ENCODE data around the gene PRPH.

PRPH gene

DNA sequence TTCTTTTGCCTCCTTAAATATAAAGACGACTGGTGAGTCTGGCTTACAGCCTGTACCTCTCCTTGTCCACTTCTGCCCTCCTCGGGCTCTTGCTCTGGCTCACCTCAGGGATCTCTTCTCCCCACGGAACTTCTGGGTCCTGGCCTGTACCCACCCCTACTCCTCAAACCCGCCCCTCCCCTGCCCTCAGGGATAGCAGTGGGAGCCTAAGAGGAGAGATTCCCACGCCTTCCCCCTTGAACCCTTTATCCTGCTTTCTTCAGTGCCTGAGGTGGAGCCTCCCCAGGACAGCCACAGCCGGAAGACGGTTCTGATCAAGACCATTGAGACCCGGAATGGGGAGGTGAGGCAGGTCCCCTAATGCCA lies 2.7 kb downstream of the PRPH start:
- Histone ChIP-seq H2AFZ (ENCODE audit: low read length) (no peak overlapping the region), H3K9me3 (replicated peaks; ENCODE audit: insufficient read depth, low read length) (no peaks in the 10 kb centered on the region), H3K9ac (ENCODE audit: low read length) (no peak overlapping the region), H3K4me2 (ENCODE audit: low read depth, low read length) (peak overlapping the region; percentile 93; the same call in 1 of the 2 replicates), H3K9me2 (replicated peaks; ENCODE audit: insufficient read depth, low read length) (no peaks in the 10 kb centered on the region), H3K4me1 (ENCODE audit: low read length) (peaks cover 7% of the 10 kb centered on the region; the same call in 1 of the 2 replicates), H3K79me2 (ENCODE audit: low read length) (no peaks in the 10 kb centered on the region), H3K4me3 (ENCODE audit: low read length) (no peak overlapping the region), H3K27ac (ENCODE audit: low read length) (no peak overlapping the region), H3K36me3 (replicated peaks; ENCODE audit: insufficient read depth, low read length) (no peaks in the 10 kb centered on the region), H4K20me1 (ENCODE audit: insufficient read depth, low read length) (no peaks in the 10 kb centered on the region), H3K27me3 (replicated peaks; ENCODE audit: insufficient read depth, low read length) (peaks cover 59% of the 10 kb centered on the region), H3F3A (ENCODE audit: insufficient read depth, low read length) (no peaks in the 10 kb centered on the region)
- no peak for DNase-seq
- TF ChIP-seq EZH2phosphoT487 (IDR thresholded peaks at IDR 0.05; ENCODE audit: low read length) (no peak), EZH2 (optimal IDR thresholded peaks at IDR 0.05; ENCODE audit: low read depth, low read length) (no peak)
- TF ChIP-seq, protein P1, sequence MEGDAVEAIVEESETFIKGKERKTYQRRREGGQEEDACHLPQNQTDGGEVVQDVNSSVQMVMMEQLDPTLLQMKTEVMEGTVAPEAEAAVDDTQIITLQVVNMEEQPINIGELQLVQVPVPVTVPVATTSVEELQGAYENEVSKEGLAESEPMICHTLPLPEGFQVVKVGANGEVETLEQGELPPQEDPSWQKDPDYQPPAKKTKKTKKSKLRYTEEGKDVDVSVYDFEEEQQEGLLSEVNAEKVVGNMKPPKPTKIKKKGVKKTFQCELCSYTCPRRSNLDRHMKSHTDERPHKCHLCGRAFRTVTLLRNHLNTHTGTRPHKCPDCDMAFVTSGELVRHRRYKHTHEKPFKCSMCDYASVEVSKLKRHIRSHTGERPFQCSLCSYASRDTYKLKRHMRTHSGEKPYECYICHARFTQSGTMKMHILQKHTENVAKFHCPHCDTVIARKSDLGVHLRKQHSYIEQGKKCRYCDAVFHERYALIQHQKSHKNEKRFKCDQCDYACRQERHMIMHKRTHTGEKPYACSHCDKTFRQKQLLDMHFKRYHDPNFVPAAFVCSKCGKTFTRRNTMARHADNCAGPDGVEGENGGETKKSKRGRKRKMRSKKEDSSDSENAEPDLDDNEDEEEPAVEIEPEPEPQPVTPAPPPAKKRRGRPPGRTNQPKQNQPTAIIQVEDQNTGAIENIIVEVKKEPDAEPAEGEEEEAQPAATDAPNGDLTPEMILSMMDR (IDR thresholded peaks at IDR 0.05; ENCODE audit: low read length), result no peak

DNA sequence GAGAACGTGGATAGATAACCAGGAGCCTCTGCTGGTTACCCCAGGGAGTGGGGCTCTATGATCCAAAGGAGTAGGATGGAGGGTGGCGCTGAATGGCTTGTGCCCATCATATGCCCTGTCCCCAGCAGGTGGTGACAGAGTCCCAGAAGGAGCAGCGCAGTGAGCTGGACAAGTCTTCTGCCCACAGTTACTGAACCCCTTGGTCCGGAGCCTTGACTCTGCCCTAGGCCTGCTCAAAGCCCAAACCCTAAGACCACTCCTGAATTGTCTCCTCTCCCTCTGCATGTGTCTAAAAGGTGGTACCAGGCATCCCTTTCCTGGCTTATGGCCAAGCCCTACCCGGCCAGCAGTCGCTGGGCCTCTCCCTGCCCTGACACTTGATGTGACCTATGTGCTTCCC lies 3.2 kb downstream of the PRPH start:
- Histone ChIP-seq H3F3A (ENCODE audit: insufficient read depth, low read length) (no peaks in the 10 kb centered on the region), H3K9me2 (replicated peaks; ENCODE audit: insufficient read depth, low read length) (no peaks in the 10 kb centered on the region), H3K4me2 (ENCODE audit: low read depth, low read length) (no peak overlapping the region), H3K9ac (ENCODE audit: low read length) (no peak overlapping the region), H3K27me3 (replicated peaks; ENCODE audit: insufficient read depth, low read length) (peaks cover 54% of the 10 kb centered on the region), H3K4me3 (ENCODE audit: low read length) (no peak overlapping the region), H2AFZ (ENCODE audit: low read length) (no peak overlapping the region), H3K36me3 (replicated peaks; ENCODE audit: insufficient read depth, low read length) (no peaks in the 10 kb centered on the region), H3K79me2 (ENCODE audit: low read length) (no peaks in the 10 kb centered on the region), H3K27ac (ENCODE audit: low read length) (no peak overlapping the region), H4K20me1 (ENCODE audit: insufficient read depth, low read length) (no peaks in the 10 kb centered on the region), H3K4me1 (ENCODE audit: low read length) (peaks cover 7% of the 10 kb centered on the region; the same call in 1 of the 2 replicates), H3K9me3 (replicated peaks; ENCODE audit: insufficient read depth, low read length) (no peaks in the 10 kb centered on the region)
- DNase-seq, result no peak
- TF ChIP-seq EZH2phosphoT487 (IDR thresholded peaks at IDR 0.05; ENCODE audit: low read length), result no peak
- TF ChIP-seq, protein P1 (IDR thresholded peaks at IDR 0.05; ENCODE audit: low read length), result peak; percentile 22

DNA sequence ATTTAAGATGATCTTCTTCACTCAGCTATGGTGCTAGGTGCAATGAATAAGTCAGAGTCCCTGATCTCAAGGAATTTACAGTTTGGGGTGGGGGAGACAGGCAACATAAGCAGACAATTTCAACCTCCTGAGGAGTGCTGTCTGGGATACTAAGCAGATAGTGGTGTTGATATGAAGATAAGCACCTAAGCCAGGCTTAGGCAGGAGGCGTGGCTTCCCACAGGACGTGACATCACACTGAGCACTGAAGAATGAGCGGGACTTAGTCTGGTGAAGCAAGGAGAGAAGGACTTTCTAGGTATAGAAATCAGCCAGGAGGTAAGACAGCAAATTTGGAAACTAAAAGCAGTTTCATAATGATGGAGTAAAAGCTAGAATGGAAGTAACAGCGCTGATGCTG lies 6.8 kb downstream of the PRPH start:
- no peak overlapping the region for H3K9ac ChIP-seq (ENCODE audit: low read length)
- no peaks in the 10 kb centered on the region for H3K79me2 ChIP-seq (ENCODE audit: low read length)
- H3K9me2 ChIP-seq (replicated peaks; ENCODE audit: insufficient read depth, low read length), result no peaks in the 10 kb centered on the region
- peaks cover 18% of the 10 kb centered on the region for H3K27me3 ChIP-seq (replicated peaks; ENCODE audit: insufficient read depth, low read length)
- H3K4me1 ChIP-seq (ENCODE audit: low read length), result peaks cover 5% of the 10 kb centered on the region; the same call in 1 of the 2 replicates
- no peak overlapping the region for H3K4me3 ChIP-seq (ENCODE audit: low read length)
- no peaks in the 10 kb centered on the region for H4K20me1 ChIP-seq (ENCODE audit: insufficient read depth, low read length)
- H3K9me3 ChIP-seq (replicated peaks; ENCODE audit: insufficient read depth, low read length), result no peaks in the 10 kb centered on the region
- DNase-seq, result no peak
- no peak overlapping the region for H3K4me2 ChIP-seq (ENCODE audit: low read depth, low read length)
- no peak overlapping the region for H3K27ac ChIP-seq (ENCODE audit: low read length)
- no peaks in the 10 kb centered on the region for H3F3A ChIP-seq (ENCODE audit: insufficient read depth, low read length)
- TF ChIP-seq EZH2 (optimal IDR thresholded peaks at IDR 0.05; ENCODE audit: low read depth, low read length), result no peak
- TF ChIP-seq EZH2phosphoT487 (IDR thresholded peaks at IDR 0.05; ENCODE audit: low read length), result no peak
- TF ChIP-seq, protein P1 (IDR thresholded peaks at IDR 0.05; ENCODE audit: low read length), result no peak
- H3K36me3 ChIP-seq (replicated peaks; ENCODE audit: insufficient read depth, low read length), result no peaks in the 10 kb centered on the region
- H2AFZ ChIP-seq (ENCODE audit: low read length), result peak overlapping the region; percentile 56

Measured in MM.1S (cell line).